ENCODE results near the gene ADAM21. TPM values are rescaled to one million over a fixed set of nuclear protein-coding genes. Genes with fewer than 3 reads are reported as not detected.

The ADAM21 gene
- total RNA-seq, 1 experiment from 2014 or later: not detected

DNA sequence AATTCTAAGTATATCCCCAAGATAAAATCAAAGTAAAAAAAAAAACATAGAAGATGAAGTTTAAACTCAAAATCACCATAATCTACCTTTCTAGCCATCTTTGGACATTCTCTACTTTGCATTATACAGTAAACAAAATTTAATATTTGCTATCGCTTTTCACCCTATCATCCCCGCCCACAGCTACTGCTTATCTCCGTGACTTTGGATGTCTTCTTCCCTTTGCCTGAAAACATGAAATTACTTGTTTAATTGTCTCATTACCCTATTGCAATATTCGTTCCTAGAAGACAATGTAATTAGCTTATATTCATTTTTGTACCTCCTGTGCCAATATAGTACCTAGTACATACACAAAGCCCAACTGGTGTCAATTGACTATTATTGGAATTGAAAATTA lies 44.4 kb upstream of the ADAM21 start:
- Histone ChIP-seq H3K4me2 (ENCODE audit: insufficient read depth, insufficient read length, low read length) (no peak overlapping the region), H2BK12ac (ENCODE audit: insufficient read length, low read depth, low read length) (no peak overlapping the region), H4K91ac (ENCODE audit: insufficient read length, low read depth, low read length) (no peak overlapping the region), H2AK5ac (ENCODE audit: insufficient read length, low read length) (no peak overlapping the region), H3K18ac (ENCODE audit: insufficient read length, low read depth, low read length) (no peak overlapping the region), H3K56ac (ENCODE audit: insufficient read length, low read depth, low read length) (no peak overlapping the region), H3T11ph (ENCODE audit: low read length) (no peak overlapping the region), H4K5ac (ENCODE audit: insufficient read length, low read depth, low read length) (no peak overlapping the region), H3K23me2 (ENCODE audit: insufficient read length, low read depth, low read length, poor library complexity, severe bottlenecking) (no peaks in the 10 kb centered on the region), H2BK20ac (ENCODE audit: low read depth, low read length, poor library complexity, severe bottlenecking) (no peak overlapping the region), H4K20me1 (ENCODE audit: control insufficient read depth, insufficient read depth, insufficient read length) (no peaks in the 10 kb centered on the region), H3K27ac (ENCODE audit: insufficient read length, low read depth, low read length) (no peak overlapping the region), H3K14ac (ENCODE audit: insufficient read depth, low read length) (no peak overlapping the region), H2BK120ac (ENCODE audit: low read depth, low read length, poor library complexity, severe bottlenecking) (no peak overlapping the region), H3K9me3 (ENCODE audit: control insufficient read depth, low read depth, low read length) (no peaks in the 10 kb centered on the region), H2BK5ac (ENCODE audit: insufficient read length, low read length) (no peak overlapping the region), H3K4me1 (ENCODE audit: insufficient read depth, low read length) (no peaks in the 10 kb centered on the region), H3K23ac (ENCODE audit: insufficient read length, low read depth, low read length) (no peak overlapping the region), H4K8ac (replicated peaks; ENCODE audit: insufficient read length, low read depth, low read length) (no peak overlapping the region), H3K79me2 (ENCODE audit: insufficient read depth, low read length) (no peaks in the 10 kb centered on the region), H3K9ac (ENCODE audit: extremely low read depth, insufficient read length, low read length) (no peak overlapping the region), H3K27me3 (ENCODE audit: insufficient read depth, low read length) (no peaks in the 10 kb centered on the region), H3K79me1 (ENCODE audit: insufficient read depth, low read depth, low read length, poor library complexity, severe bottlenecking) (peaks cover 7% of the 10 kb centered on the region), H3K4ac (ENCODE audit: low read depth, low read length) (no peak overlapping the region), H2AFZ (ENCODE audit: low read length) (no peak overlapping the region), H2BK15ac (ENCODE audit: low read depth, low read length) (no peak overlapping the region)
- no peak overlapping the region for H3K4me3 Mint-ChIP-seq
- H3K4me1 Mint-ChIP-seq: peaks cover 5 to 13% of the 10 kb centered on the region in 2 experiments; a peak in 3 of 4 replicates
- peaks cover 0 to 3% of the 10 kb centered on the region in 2 experiments; a peak in 2 of 5 replicates for H3K9me3 Mint-ChIP-seq
- no peaks in the 10 kb centered on the region for H3K27me3 Mint-ChIP-seq (ENCODE audit: low read depth)
- WGBS (ENCODE audit: extremely low coverage, insufficient read length, low lambda C conversion rate): no CpG with 5 or more reads among the region's 4 CpGs
- TF ChIP-seq, protein P1, sequence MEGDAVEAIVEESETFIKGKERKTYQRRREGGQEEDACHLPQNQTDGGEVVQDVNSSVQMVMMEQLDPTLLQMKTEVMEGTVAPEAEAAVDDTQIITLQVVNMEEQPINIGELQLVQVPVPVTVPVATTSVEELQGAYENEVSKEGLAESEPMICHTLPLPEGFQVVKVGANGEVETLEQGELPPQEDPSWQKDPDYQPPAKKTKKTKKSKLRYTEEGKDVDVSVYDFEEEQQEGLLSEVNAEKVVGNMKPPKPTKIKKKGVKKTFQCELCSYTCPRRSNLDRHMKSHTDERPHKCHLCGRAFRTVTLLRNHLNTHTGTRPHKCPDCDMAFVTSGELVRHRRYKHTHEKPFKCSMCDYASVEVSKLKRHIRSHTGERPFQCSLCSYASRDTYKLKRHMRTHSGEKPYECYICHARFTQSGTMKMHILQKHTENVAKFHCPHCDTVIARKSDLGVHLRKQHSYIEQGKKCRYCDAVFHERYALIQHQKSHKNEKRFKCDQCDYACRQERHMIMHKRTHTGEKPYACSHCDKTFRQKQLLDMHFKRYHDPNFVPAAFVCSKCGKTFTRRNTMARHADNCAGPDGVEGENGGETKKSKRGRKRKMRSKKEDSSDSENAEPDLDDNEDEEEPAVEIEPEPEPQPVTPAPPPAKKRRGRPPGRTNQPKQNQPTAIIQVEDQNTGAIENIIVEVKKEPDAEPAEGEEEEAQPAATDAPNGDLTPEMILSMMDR (conservative IDR thresholded peaks at IDR 0.05): no peak
- no peak overlapping the region for H3K27ac Mint-ChIP-seq
- H3K36me3 Mint-ChIP-seq (ENCODE audit: insufficient read depth in 1 of 3, low read depth in 3 of 3): peaks cover 9 to 21% (median 15%) of the 10 kb centered on the region in 3 experiments; a peak in 6 of 7 replicates
- DNase-seq: no peak
